Globus pallidus (tissue), 1 donor: ENCODE data around the gene SYT15.
"Not testable (repeated sequence)": the region's sequence is repeated elsewhere in the genome, so short reads cannot be mapped to it uniquely, and the experiment has no call there.

ENCODE experiments used
- DNase-seq: peaks from one replicate; pipeline ENCODE4 v3.0.0-alpha.2; 2015; ENCODE audit warnings: low spot score

SYT15 gene

GRCh38 chr10:46578474-46579178 is at the start of gene SYT15:
TSS of gene SYT15 (plus strand) at chr10:46579128. CDS start at chr10:46579169, 41 bp downstream.
- not testable (repeated sequence) for DNase-seq

DNA sequence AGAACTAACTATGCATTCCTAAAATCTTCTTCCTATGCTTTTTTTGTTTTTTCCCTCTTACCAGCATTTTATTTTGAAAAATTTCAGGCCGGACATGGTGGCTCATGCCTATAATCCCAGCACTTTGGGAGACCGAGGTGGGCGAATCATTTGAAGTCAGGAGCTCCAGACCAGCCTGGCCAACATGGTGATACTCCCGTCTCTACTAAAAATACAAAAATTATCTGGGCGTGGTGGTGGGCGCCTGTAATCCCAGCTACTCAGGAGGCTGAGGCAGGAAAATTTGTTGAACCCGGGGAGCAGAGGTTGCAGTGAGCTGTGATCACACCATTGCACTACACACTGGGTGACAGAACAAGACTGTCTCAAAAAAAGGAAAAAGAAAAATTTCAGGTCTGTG is 49.2 kb upstream of the SYT15 start:
- DNase-seq, result not testable (repeated sequence)

DNA sequence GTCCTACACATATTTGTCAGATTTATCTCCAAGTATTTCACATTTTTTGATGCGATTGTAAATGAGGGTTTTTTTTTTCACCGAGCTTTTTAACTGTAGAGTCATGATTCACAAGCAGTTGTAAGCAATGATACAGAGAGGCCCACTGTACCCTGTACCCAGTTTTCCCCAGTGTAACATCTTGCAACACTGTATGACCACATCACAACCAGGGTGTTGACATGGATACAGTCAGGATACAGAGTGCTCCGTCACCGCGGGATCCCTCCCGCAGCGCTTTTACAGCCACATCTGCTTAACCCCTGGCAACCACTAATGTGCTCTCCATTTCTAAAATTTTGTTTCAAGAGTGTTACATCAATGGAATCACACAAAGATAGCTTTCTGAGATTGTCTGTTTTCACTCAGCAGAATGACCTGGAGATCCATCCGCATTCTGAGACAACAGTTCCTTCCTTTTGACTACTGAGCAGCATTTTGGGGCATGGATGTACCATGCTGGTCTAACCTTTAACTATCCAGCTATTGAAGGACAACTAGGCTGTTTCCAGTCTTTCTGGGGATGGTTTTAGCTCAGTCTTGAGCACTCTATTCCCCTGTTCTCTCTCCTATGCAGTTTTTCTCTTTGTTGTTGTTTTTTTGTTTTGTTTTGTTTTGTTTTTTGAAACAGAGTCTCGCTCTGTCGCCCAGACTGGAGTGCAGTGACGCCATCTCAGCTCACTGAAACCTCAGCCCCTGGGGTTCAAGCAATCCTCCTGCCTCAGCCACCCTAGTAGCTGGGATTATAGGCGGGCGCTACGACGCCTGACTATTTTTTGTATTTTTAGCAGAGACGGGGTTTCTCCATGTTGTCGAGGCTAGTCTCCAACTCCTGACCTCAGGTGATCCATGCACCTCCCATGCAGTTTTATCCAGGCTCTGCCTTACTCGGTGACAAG is 48.4 kb upstream of the SYT15 start:
- DNase-seq, result no peak

DNA sequence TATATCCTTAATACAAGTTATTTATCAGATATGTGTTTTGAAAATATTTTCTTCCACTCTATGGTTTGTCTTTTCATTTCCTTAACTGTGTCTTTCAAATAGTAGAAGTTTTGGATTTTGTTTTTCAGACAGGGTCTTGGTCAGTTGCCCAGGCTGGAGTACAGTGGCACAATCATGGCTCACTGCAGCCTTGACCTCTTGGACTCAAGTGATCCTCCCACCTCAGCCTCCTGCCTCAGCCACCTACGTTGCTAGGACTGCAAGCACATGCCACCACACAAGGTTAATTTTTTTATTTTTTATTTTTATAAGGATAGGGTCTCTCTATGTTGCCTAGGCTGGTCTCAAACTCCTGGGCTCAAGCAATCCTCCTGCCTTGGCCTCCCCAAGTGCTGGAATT is 46.7 kb upstream of the SYT15 start:
- DNase-seq, result not testable (repeated sequence)

DNA sequence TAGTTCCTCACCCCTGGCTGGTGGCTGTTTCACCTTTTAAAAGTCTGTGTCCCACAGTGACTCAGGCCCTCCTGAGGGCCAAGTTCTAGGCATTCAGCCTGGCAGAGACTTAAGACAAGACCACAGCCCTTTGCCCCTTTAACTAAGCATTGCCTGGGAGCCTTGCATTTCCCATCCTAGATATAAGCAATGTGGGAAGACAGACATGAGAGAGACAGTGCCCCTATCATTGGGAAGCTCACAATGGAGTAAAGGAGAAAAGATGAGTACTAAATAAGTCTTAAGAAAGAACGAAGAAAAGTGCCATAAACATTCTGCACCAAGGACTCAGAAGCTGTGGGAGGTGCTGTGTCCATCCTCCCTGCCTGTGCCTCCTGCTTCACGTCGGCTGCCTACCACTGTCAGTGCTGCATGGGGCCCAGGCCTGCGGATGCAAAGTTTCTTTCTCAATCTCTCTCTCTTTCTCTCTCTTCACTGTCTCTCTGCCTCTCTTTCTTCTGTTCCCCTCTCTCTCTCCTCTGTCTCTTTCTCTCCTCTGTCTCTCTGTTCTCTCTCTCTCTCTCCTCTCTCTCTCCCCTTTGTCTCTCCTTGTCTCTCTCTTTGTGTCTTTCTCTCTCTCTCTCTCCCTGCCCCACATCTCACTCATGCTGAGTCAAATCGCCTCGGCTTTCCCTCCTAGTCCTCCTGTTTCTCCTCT is 44.0 kb upstream of the SYT15 start:
- DNase-seq, result no peak

GRCh38 chr10:46536171-46536570 is 42.8 kb upstream of the SYT15 start:
- DNase-seq, result no peak

GRCh38 chr10:46536781-46537180 is 42.1 kb upstream of the SYT15 start:
- no peak for DNase-seq

GRCh38 chr10:46537309-46537708 is 41.6 kb upstream of the SYT15 start:
- DNase-seq, result no peak

GRCh38 chr10:46538155-46538554 is 40.8 kb upstream of the SYT15 start:
- no peak for DNase-seq

DNA sequence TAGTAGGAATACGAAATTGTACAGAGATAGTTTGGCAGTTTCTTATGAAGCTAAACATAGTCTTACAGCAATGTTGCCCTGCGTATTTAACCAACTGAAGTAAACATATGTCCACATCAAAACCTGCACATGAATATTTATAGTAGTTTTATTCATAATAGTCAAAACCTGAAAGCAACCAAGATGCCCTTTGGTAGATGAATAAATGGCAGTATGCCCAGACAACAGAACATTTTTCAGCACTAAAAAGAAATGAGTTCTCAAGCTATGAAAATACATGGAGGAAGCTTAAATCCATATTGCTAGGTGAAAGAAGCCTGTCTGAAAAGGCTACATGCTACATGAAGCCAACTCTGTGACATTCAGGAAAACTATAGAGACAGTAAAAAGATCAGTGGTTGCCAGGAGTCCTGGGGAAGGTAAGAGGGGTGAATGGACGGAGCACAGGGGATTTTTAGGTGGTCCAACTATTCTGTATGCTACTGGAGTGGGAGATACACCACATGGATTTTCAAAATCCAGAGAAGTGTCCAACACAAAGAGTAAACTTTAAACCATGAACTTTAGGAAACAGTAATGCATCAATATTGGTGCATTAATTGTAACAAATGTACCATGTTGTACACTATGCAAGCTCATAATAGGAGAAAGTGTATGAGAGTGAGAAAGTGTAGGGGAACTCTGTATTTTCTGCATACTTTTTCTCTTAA is 40.1 kb upstream of the SYT15 start:
- no peak for DNase-seq

GRCh38 chr10:46539596-46540411 is 39.1 kb upstream of the SYT15 start:
- DNase-seq, result no peak

- no peak for DNase-seq
These were observed 38.4 kb upstream of the SYT15 start for GRCh38 chr10:46540412-46541016.

GRCh38 chr10:46541017-46541661 is 37.8 kb upstream of the SYT15 start:
- no peak for DNase-seq

DNA sequence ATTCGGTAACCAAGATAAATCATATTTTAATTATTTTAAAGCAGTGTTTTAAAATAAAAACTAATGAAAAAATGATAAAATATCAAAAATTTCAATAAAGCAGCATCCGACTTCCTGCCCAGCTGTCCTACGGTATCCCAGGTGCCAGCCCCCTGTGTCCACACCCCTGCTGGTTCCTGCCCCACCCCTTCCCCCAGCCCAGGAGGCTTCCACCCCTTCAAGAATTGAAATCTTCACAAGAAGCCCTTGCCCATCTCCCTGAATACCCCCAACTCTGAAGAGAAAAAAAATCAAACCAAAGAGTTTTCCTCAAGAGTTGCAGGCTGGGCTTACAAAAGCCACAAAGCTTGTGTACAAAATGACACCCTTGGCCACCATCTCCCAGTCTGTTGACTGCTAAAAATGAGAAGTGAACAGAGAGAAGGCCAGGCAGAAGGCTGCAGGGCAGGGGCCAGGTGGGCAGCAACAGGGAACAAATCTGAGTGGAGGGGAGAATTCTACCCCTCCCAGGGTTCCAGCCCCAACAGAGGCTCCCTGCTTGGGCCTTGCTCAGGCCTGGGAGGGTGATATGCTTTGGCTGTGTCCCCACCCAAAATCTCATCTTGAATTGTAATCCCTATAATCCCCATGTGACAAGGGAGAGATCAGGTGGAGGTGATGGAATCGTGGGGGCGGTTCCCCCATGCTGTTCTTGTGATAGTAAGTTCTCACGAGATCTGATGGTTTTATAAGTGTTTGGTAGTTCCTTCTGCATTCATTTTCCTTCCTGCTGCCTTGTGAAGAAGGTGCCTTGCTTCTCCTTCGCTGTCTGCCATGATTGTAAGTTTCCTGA is 37.0 kb upstream of the SYT15 start:
- DNase-seq, result no peak

DNA sequence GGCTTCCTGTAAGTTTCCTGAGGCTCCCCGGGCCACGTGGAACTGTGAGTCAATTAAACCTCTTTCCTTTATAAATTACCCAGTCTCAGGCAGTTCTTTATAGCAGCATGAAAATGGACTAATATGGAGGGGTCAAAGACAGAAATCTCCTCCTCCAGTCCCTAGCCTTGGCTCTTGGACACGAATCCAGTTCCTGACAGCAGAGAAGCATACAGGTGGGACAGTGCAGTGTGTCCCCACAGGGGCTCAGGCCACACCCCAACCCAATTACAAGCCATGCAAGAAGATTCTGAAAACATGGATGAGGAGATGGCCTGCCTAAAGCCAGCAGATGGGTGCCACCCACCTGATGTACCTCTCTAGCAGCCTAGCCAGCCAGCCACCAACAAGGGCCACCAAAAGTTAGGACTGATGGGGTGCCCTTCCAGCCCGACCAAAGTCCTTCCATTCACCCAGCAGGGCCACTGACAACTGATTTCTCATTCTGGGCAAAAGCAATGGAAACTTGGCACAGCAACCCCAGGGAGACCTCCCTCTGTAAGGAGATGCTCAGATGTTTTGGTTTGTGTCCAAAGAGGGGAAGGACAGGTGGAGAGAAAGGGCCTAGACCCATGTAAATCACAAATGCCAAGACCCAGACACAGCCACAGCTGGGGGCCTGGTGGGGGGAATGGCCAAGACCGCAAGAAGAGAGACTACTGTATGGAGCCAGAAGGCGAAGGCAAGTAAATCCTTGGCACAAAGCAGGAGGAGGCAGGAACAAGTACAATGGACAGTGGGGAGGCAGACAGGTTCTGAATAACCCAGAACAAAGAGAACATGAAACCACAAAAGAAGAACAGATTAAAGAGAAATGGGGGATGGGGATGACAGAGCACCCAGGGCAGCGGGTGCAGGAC is 36.1 kb upstream of the SYT15 start:
- no peak for DNase-seq

- DNase-seq, result no peak
These were observed 35.2 kb upstream of the SYT15 start for GRCh38 chr10:46543466-46544377.
